ENCODE data around the gene MCM5. TPM values are rescaled to one million over a fixed set of nuclear protein-coding genes. Genes with fewer than 3 reads are reported as not detected.
A peak's percentile ranks its signal among the peaks of the same experiment; 100 is the strongest.
"Not testable (repeated sequence)": the region's sequence is repeated elsewhere in the genome, so short reads cannot be mapped to it uniquely, and the experiment has no call there.

Gene MCM5
- total and polyA plus RNA-seq, 2 experiments from 2014 or later, result 26.2 to 82.1 TPM

GRCh38 chr22:35394810-35395563 lies 5.0 kb upstream of the MCM5 start:
- no peak for DNase-seq (ENCODE audit: low read depth in 1 of 2, low spot score in 1 of 2)
- H3K27me3 ChIP-seq, result no peaks in the 10 kb centered on the region
- H3K27ac ChIP-seq, result no peak overlapping the region
- H3K9me3 ChIP-seq (ENCODE audit: low read depth), result no peaks in the 10 kb centered on the region
- no peaks in the 10 kb centered on the region for H3K4me1 ChIP-seq (ENCODE audit: low read depth)
- H3K4me3 ChIP-seq, result no peak overlapping the region
- TF ChIP-seq CTCF (IDR thresholded peaks at IDR 0.05; ENCODE audit: low read depth, low read length), result no peak
- H3K36me3 ChIP-seq, result no peaks in the 10 kb centered on the region

GRCh38 chr22:35396622-35397021 lies 3.3 kb upstream of the MCM5 start:
- H3K27ac ChIP-seq; H3K36me3 ChIP-seq; H3K4me1 ChIP-seq (ENCODE audit: low read depth); H3K27me3 ChIP-seq; DNase-seq (ENCODE audit: low read depth in 1 of 2, low spot score in 1 of 2); H3K9me3 ChIP-seq (ENCODE audit: low read depth); H3K4me3 ChIP-seq: not testable (repeated sequence)

- peaks cover 3% of the 10 kb centered on the region for H3K4me1 ChIP-seq (ENCODE audit: low read depth)
- TF ChIP-seq CTCF (IDR thresholded peaks at IDR 0.05; ENCODE audit: low read depth, low read length), result no peak
- no peak overlapping the region for H3K27ac ChIP-seq
- no peaks in the 10 kb centered on the region for H3K27me3 ChIP-seq
- H3K36me3 ChIP-seq, result no peaks in the 10 kb centered on the region
- H3K9me3 ChIP-seq (ENCODE audit: low read depth), result no peaks in the 10 kb centered on the region
- DNase-seq (ENCODE audit: low read depth in 1 of 2, low spot score in 1 of 2), result peak in 1 of 2 donors; percentile 58
- H3K4me3 ChIP-seq, result no peak overlapping the region
Measured at GRCh38 chr22:35397095-35397904, 2.6 kb upstream of the MCM5 start.

GRCh38 chr22:35398591-35398973 lies 1.4 kb upstream of the MCM5 start:
- no peak for DNase-seq (ENCODE audit: low read depth in 1 of 2, low spot score in 1 of 2)
- TF ChIP-seq CTCF (IDR thresholded peaks at IDR 0.05; ENCODE audit: low read depth, low read length), result no peak
- H3K9me3 ChIP-seq (ENCODE audit: low read depth), result no peaks in the 10 kb centered on the region
- no peaks in the 10 kb centered on the region for H3K27me3 ChIP-seq
- no peak overlapping the region for H3K4me3 ChIP-seq
- no peaks in the 10 kb centered on the region for H3K36me3 ChIP-seq
- H3K4me1 ChIP-seq (ENCODE audit: low read depth), result peaks cover 3% of the 10 kb centered on the region
- H3K27ac ChIP-seq, result no peak overlapping the region

- Histone ChIP-seq H3K27me3 (no peaks in the 10 kb centered on the region), H3K4me1 (ENCODE audit: low read depth) (peaks cover 3% of the 10 kb centered on the region), H3K9me3 (ENCODE audit: low read depth) (no peaks in the 10 kb centered on the region), H3K4me3 (peak overlapping the region; percentile 81), H3K36me3 (no peaks in the 10 kb centered on the region), H3K27ac (no peak overlapping the region)
- no peak for TF ChIP-seq CTCF (IDR thresholded peaks at IDR 0.05; ENCODE audit: low read depth, low read length)
- DNase-seq (ENCODE audit: low read depth in 1 of 2, low spot score in 1 of 2), result no peak
Measured at GRCh38 chr22:35399114-35399677, 744 bp upstream of the MCM5 start.

- no peaks in the 10 kb centered on the region for H3K27me3 ChIP-seq
- H3K36me3 ChIP-seq, result no peaks in the 10 kb centered on the region
- no peak for TF ChIP-seq CTCF (IDR thresholded peaks at IDR 0.05; ENCODE audit: low read depth, low read length)
- H3K27ac ChIP-seq, result no peak overlapping the region
- H3K4me3 ChIP-seq, result peak overlapping the region; percentile 81
- H3K4me1 ChIP-seq (ENCODE audit: low read depth), result peaks cover 3% of the 10 kb centered on the region
- DNase-seq (ENCODE audit: low read depth in 1 of 2, low spot score in 1 of 2), result no peak
- no peaks in the 10 kb centered on the region for H3K9me3 ChIP-seq (ENCODE audit: low read depth)
Measured at GRCh38 chr22:35400501-35400790, 506 bp downstream of the MCM5 start.
